ENCODE measurements around the gene CGGBP1.

CGGBP1 gene

GRCh38 chr3:88058581-88059379 lies at the start of gene CGGBP1, which contains the start of gene ZNF654:
Gene CGGBP1, minus strand, starts transcription at chr3:88059005. Its CDS starts 3,029 bp downstream, at chr3:88055976.
Gene ZNF654, plus strand, starts transcription at chr3:88059255. Its CDS starts 65 bp downstream, at chr3:88059320.
- ATAC-seq, result peak; percentile 95
- TF ChIP-seq TSHZ2 (CRISPR knock-in tag; IDR thresholded peaks at IDR 0.05) (no peak), ZNF70 (CRISPR knock-in tag; IDR thresholded peaks at IDR 0.05) (no peak), POU6F1 (CRISPR knock-in tag; IDR thresholded peaks at IDR 0.05; ENCODE audit: borderline replicate concordance, low read depth) (no peak), ZFP30 (CRISPR knock-in tag; IDR thresholded peaks at IDR 0.05) (no peak), ESRRG (CRISPR knock-in tag; IDR thresholded peaks at IDR 0.05) (no peak), BACH2 (CRISPR knock-in tag; IDR thresholded peaks at IDR 0.05; ENCODE audit: borderline replicate concordance) (no peak), TCF4 (CRISPR knock-in tag; IDR thresholded peaks at IDR 0.05; ENCODE audit: borderline replicate concordance) (no peak), ARNTL (CRISPR knock-in tag; IDR thresholded peaks at IDR 0.05; ENCODE audit: borderline replicate concordance, low read depth) (no peak), ZNF565 (CRISPR knock-in tag; conservative IDR thresholded peaks at IDR 0.05; ENCODE audit: low read depth) (no peak), ZC3H10 (CRISPR knock-in tag; IDR thresholded peaks at IDR 0.05) (no peak), SNAI2 (CRISPR knock-in tag; IDR thresholded peaks at IDR 0.05) (no peak), GLIS3 (CRISPR knock-in tag; IDR thresholded peaks at IDR 0.05) (no peak), CSRNP3 (CRISPR knock-in tag; IDR thresholded peaks at IDR 0.05) (no peak), ZFP3 (CRISPR knock-in tag; IDR thresholded peaks at IDR 0.05) (no peak), OSR1 (CRISPR knock-in tag; IDR thresholded peaks at IDR 0.05) (no peak), RARB (CRISPR knock-in tag; IDR thresholded peaks at IDR 0.05) (no peak), TOX (CRISPR knock-in tag; IDR thresholded peaks at IDR 0.05; ENCODE audit: borderline replicate concordance) (no peak)

GRCh38 chr3:88105325-88105724 lies 46.5 kb upstream of the CGGBP1 start:
- TF ChIP-seq CREB5 (CRISPR knock-in tag; IDR thresholded peaks at IDR 0.05; ENCODE audit: low read depth), result no peak
- no peak for ATAC-seq

- ATAC-seq, result no peak
- TF ChIP-seq OSR1 (CRISPR knock-in tag; IDR thresholded peaks at IDR 0.05) (no peak), ZFP3 (CRISPR knock-in tag; IDR thresholded peaks at IDR 0.05) (no peak), TCF4 (CRISPR knock-in tag; IDR thresholded peaks at IDR 0.05; ENCODE audit: borderline replicate concordance) (no peak), TSHZ2 (CRISPR knock-in tag; IDR thresholded peaks at IDR 0.05) (no peak), RARB (CRISPR knock-in tag; IDR thresholded peaks at IDR 0.05) (no peak), ZNF70 (CRISPR knock-in tag; IDR thresholded peaks at IDR 0.05) (no peak), ZC3H10 (CRISPR knock-in tag; IDR thresholded peaks at IDR 0.05) (no peak), CSRNP3 (CRISPR knock-in tag; IDR thresholded peaks at IDR 0.05) (no peak), CREB5 (CRISPR knock-in tag; IDR thresholded peaks at IDR 0.05; ENCODE audit: low read depth) (no peak), ISL1 (CRISPR knock-in tag; IDR thresholded peaks at IDR 0.05) (no peak), POU6F1 (CRISPR knock-in tag; IDR thresholded peaks at IDR 0.05; ENCODE audit: borderline replicate concordance, low read depth) (no peak), PPARA (CRISPR knock-in tag; IDR thresholded peaks at IDR 0.05; ENCODE audit: borderline replicate concordance) (no peak), BACH2 (CRISPR knock-in tag; IDR thresholded peaks at IDR 0.05; ENCODE audit: borderline replicate concordance) (no peak), ARNTL (CRISPR knock-in tag; IDR thresholded peaks at IDR 0.05; ENCODE audit: borderline replicate concordance, low read depth) (no peak), ESRRG (CRISPR knock-in tag; IDR thresholded peaks at IDR 0.05) (no peak), TOX (CRISPR knock-in tag; IDR thresholded peaks at IDR 0.05; ENCODE audit: borderline replicate concordance) (no peak)
Observed at GRCh38 chr3:88101142-88101541, 42.3 kb upstream of the CGGBP1 start.
